A673 (cell line): Measurements from ENCODE around the gene TRAF6. TPM values are rescaled to one million over a fixed set of nuclear protein-coding genes. Genes with fewer than 3 reads are reported as not detected.
A peak's percentile ranks its signal among the peaks of the same experiment; 100 is the strongest.
"Not testable (repeated sequence)": the region's sequence is repeated elsewhere in the genome, so short reads cannot be mapped to it uniquely, and the experiment has no call there.

Experiments
- BruUV-seq: library from RNA; stranded (reverse); fragments of 400-500 nt; replicated peaks from 2 replicates; lab custom pipeline; 2021; lab: Mats Ljungman, UMichigan
- CTCF ChIA-PET: fragments of 300-600 bp; sonication (Branson Sonifier 250); formaldehyde crosslinking; loops from one replicate; lab custom pipeline; 2022; ENCODE audit warnings: antibody characterized with exemption; lab: Charles Lee
- POLR2A ChIA-PET: fragments of 300-600 bp; sonication (Branson Sonifier 250); formaldehyde crosslinking; loops from one replicate; lab custom pipeline; 2022; ENCODE audit warnings: antibody characterized with exemption; ENCODE audit not compliant: low non-redundant PET; lab: Charles Lee
- DNase-seq: peaks from one replicate; pipeline ENCODE4 v3.0.0-alpha.2; 2015; ENCODE audit warnings: low spot score
- H3K27ac ChIP-seq: fragments of 200-600 bp; sonication (generic); 2 replicates; pipeline ENCODE4 v1.5.1; 2016; ENCODE audit warnings: mixed run types, low read depth, mild to moderate bottlenecking, mixed read lengths, antibody characterized with exemption, low read length; ENCODE audit not compliant: poor library complexity, severe bottlenecking
- H3K27me3 ChIP-seq: fragments of 200-600 bp; sonication (generic); replicated peaks from 2 replicates; pipeline ENCODE4 v1.6.1; 2017; ENCODE audit warnings: mixed run types, low read depth, mild to moderate bottlenecking, mixed read lengths, antibody characterized with exemption, low read length; ENCODE audit not compliant: insufficient read depth, poor library complexity
- H3K36me3 ChIP-seq: fragments of 200-600 bp; sonication (generic); 2 replicates; pipeline ENCODE4 v1.6.1; 2016; ENCODE audit warnings: mixed run types, mild to moderate bottlenecking, mixed read lengths, antibody characterized with exemption, low read length; ENCODE audit not compliant: insufficient read depth, poor library complexity, severe bottlenecking
- H3K4me1 ChIP-seq: fragments of 200-600 bp; sonication (generic); 2 replicates; pipeline ENCODE4 v1.6.1; 2017; ENCODE audit warnings: mixed run types, mild to moderate bottlenecking, mixed read lengths, antibody characterized with exemption, low read length; ENCODE audit not compliant: insufficient read depth, poor library complexity, severe bottlenecking
- H3K4me3 ChIP-seq: fragments of 200-600 bp; sonication (generic); 2 replicates; pipeline ENCODE4 v1.5.1; 2016; ENCODE audit warnings: low read depth, mixed run types, mild to moderate bottlenecking, mixed read lengths, low read length; ENCODE audit not compliant: poor library complexity, severe bottlenecking
- H3K9me3 ChIP-seq: fragments of 200-600 bp; sonication (generic); 2 replicates; pipeline ENCODE4 v1.6.1; 2016; ENCODE audit warnings: mixed run types, low read depth, mild to moderate bottlenecking, mixed read lengths, antibody characterized with exemption, low read length; ENCODE audit not compliant: poor library complexity, severe bottlenecking
- EZH2 ChIP-seq: fragments of 200-600 bp; sonication (generic); IDR thresholded peaks from 2 replicates; pipeline ENCODE4 v1.6.1; 2017; ENCODE audit warnings: borderline replicate concordance, low read depth, mild to moderate bottlenecking, mixed read lengths, antibody characterized with exemption, low read length; ENCODE audit not compliant: poor library complexity, severe bottlenecking
- intact Hi-C: fragments of 100-400 bp; cut with micrococcal nuclease; formaldehyde crosslinking; loops from one replicate; pipeline ENCODE4 v1.10.0; 2022; ENCODE audit not compliant: unreplicated experiment
- total RNA-seq: library from RNA; stranded (reverse); gene quantifications from 2 replicates; pipeline ENCODE4 v1.2.3, GENCODE V29; 2021
- TF ChIP-seq, protein P1 (sequence below): fragments of 300-800, 200-600 bp; sonication (generic); conservative IDR thresholded peaks from 2 replicates; pipeline ENCODE4 v1.5.1; 2017; ENCODE audit warnings: low read depth, mild to moderate bottlenecking, antibody characterized with exemption, low read length, moderate library complexity, mixed read lengths

Gene TRAF6
- total RNA-seq, 1 experiment from 2014 or later: 28.6 TPM

DNA sequence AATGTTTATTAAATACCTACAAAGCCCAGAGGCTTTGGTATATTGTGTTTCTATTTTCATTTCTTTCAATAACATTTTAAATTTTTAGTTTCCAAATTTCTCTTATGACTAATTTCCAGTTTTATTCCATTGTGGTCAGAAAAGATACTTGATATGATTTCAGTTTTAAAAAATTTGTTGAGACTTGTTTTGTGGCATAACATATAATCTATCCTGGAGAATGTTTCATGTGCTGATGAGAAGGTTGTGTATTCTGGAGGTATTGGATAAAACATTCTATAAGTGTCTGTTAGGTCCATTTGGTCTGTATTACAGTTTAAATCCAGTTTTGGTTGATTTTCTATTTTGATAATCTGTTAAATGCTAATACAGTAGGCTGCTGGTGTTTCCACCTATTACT, 47.9 kb upstream of the TRAF6 start:
- POLR2A ChIA-PET: no interaction called here

GRCh38 chr11:36557390-36557789, 47.3 kb upstream of the TRAF6 start:
- H3K4me3 ChIP-seq, CTCF ChIA-PET, H3K36me3 ChIP-seq, H3K9me3 ChIP-seq, DNase-seq, BruUV-seq, intact Hi-C loops, H3K27ac ChIP-seq, POLR2A ChIA-PET, H3K4me1 ChIP-seq: not testable (repeated sequence)
- peaks cover 16% of the 10 kb centered on the region for H3K27me3 ChIP-seq

More for the DNA sequence above, 47.9 kb upstream of the TRAF6 start:
- no peak overlapping the region for H3K27ac ChIP-seq
- no peaks in the 10 kb centered on the region for H3K36me3 ChIP-seq
- CTCF ChIA-PET: no interaction called here
- BruUV-seq: no TSS peak
- no peak for TF ChIP-seq EZH2
- TF ChIP-seq, protein P1, sequence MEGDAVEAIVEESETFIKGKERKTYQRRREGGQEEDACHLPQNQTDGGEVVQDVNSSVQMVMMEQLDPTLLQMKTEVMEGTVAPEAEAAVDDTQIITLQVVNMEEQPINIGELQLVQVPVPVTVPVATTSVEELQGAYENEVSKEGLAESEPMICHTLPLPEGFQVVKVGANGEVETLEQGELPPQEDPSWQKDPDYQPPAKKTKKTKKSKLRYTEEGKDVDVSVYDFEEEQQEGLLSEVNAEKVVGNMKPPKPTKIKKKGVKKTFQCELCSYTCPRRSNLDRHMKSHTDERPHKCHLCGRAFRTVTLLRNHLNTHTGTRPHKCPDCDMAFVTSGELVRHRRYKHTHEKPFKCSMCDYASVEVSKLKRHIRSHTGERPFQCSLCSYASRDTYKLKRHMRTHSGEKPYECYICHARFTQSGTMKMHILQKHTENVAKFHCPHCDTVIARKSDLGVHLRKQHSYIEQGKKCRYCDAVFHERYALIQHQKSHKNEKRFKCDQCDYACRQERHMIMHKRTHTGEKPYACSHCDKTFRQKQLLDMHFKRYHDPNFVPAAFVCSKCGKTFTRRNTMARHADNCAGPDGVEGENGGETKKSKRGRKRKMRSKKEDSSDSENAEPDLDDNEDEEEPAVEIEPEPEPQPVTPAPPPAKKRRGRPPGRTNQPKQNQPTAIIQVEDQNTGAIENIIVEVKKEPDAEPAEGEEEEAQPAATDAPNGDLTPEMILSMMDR: no peak
- peaks cover 16% of the 10 kb centered on the region for H3K27me3 ChIP-seq
- intact Hi-C loops: no loop called here
- no peaks in the 10 kb centered on the region for H3K4me1 ChIP-seq
- H3K9me3 ChIP-seq: no peaks in the 10 kb centered on the region
- DNase-seq: no peak
- H3K4me3 ChIP-seq: no peak overlapping the region

- no peak for DNase-seq
- no peaks in the 10 kb centered on the region for H3K36me3 ChIP-seq
- no peak overlapping the region for H3K27ac ChIP-seq
- no TSS peak for BruUV-seq
- H3K9me3 ChIP-seq: no peaks in the 10 kb centered on the region
- no peaks in the 10 kb centered on the region for H3K27me3 ChIP-seq
- POLR2A ChIA-PET: no interaction called here
- TF ChIP-seq, protein P1: no peak
- TF ChIP-seq EZH2: no peak
- intact Hi-C loops: no loop called here
- H3K4me1 ChIP-seq: no peaks in the 10 kb centered on the region
- no peak overlapping the region for H3K4me3 ChIP-seq
- CTCF ChIA-PET: no interaction called here
Observed at GRCh38 chr11:36550385-36551115, 40.5 kb upstream of the TRAF6 start.

DNA sequence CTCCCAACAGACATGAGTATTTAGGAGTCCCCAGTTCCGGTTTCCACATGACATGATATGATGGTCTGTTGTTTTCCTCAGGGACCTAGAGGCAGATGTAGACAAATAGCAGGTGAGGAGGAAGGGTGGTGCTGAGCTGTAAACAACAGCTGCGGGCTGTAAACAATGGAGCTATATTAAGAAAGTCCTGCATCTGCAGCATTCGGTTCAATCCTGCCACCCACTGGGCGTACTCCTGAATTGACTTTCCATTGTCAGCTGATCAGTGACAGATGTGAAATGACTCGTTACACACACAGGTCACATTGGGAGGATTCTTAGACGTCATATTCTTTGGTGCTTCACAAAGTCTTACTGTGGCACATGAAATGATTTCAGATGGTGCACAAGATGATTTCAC, 30.9 kb upstream of the TRAF6 start:
- Histone ChIP-seq H3K36me3 (no peaks in the 10 kb centered on the region), H3K4me1 (no peaks in the 10 kb centered on the region), H3K27me3 (peaks cover 20% of the 10 kb centered on the region), H3K4me3 (no peak overlapping the region), H3K9me3 (no peaks in the 10 kb centered on the region), H3K27ac (no peak overlapping the region)
- CTCF ChIA-PET: interaction anchor here (0.6 to 1.6 kb wide), 9 partner anchors 19 to 249 kb away, joined by 3 to 10 read pairs (median 4); partner anchors contain the start of gene TRAF6
- no TSS peak for BruUV-seq
- intact Hi-C loops: no loop called here
- POLR2A ChIA-PET: no interaction called here
- TF ChIP-seq EZH2: no peak
- TF ChIP-seq, protein P1: peak; percentile 76
- peak; percentile 84 for DNase-seq
